AG10803 (cell line): Measurements from ENCODE around the gene ABCA2.
A peak's percentile ranks its signal among the peaks of the same experiment; 100 is the strongest.

ENCODE experiments used
- DNase-seq: peaks from one replicate; pipeline ENCODE4 v3.0.0; 2010; ENCODE audit warnings: low read depth
- H3K4me3 ChIP-seq: 2 replicates; pipeline ENCODE4 v1.5.1; 2011; ENCODE audit warnings: mild to moderate bottlenecking, low read length, control low read depth
- TF ChIP-seq, protein P1 (sequence below): conservative IDR thresholded peaks from 2 replicates; pipeline ENCODE4 v1.5.1; 2011; ENCODE audit warnings: mild to moderate bottlenecking, low read length, control low read depth, inconsistent platforms

The ABCA2 gene

DNA sequence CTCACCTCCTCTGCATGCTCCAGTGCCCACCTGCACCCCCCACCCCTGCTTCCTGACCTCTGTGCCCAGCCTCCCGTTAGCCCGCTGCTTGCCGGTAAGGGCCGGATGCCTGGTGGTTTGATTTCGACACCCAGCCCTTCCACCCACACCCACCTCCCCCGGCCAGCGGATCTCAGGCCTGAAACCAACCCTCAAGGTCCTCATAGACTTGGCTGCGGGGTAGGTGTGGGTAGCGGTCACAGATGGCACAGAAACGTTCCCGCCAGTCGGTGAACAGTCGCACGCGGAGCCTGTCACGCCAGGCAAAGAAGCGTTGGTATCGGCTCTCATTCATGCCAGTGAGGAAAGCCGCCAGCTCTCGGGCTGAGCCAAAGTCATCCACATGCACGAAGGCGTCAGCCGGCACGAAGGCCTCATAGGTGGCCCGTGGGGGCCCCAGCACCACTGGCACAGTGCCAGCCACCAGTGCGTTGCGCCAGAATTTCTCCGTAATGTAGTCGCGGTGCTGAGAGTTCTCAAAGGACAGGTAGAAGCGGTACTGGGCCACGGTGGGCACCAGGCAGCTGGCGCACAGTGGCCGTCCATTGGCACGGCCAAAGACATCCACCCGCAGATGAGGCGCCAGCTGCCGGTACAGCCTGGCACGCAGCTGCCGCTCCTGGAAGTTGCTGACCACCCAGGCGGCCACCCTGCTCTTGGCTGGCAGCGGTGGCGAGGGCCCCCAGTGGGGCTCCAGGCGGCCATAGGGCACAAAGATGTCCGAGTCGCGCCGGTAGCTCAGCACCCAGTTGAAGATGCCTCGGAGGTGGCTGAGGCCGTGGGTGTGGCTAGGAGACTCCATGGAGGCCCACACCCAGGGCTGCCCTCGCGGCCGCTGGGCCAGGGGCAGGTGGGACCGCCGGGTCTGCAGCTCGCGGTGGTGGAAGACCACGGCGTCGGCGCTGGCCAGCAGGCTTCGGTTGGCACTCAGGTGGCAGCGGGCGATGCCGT lies 2.8 kb upstream of the ABCA2 start:
- no peak overlapping the region for H3K4me3 ChIP-seq
- DNase-seq: no peak
- TF ChIP-seq, protein P1, sequence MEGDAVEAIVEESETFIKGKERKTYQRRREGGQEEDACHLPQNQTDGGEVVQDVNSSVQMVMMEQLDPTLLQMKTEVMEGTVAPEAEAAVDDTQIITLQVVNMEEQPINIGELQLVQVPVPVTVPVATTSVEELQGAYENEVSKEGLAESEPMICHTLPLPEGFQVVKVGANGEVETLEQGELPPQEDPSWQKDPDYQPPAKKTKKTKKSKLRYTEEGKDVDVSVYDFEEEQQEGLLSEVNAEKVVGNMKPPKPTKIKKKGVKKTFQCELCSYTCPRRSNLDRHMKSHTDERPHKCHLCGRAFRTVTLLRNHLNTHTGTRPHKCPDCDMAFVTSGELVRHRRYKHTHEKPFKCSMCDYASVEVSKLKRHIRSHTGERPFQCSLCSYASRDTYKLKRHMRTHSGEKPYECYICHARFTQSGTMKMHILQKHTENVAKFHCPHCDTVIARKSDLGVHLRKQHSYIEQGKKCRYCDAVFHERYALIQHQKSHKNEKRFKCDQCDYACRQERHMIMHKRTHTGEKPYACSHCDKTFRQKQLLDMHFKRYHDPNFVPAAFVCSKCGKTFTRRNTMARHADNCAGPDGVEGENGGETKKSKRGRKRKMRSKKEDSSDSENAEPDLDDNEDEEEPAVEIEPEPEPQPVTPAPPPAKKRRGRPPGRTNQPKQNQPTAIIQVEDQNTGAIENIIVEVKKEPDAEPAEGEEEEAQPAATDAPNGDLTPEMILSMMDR: no peak

DNA sequence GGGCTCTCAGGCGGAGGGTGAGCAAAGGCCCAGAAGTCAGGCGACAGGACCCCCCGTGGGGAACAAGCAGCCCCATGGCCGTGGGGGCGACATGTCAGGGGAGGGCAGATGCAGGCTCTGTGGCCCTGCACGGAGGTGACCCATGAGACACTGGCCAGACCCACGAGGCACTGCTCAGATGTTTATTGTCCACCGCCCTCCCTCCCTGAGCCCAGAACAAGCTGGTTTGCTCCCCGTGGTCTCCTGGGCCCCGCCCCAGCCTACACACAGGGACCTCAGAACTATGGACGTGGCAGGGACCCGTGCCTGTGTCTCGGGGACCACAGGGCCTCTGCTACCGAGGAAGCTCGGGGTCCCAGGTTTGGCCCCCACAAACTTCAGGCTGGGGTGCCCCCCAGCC lies 2.0 kb upstream of the ABCA2 start:
- no peak overlapping the region for H3K4me3 ChIP-seq
- TF ChIP-seq, protein P1: no peak
- DNase-seq: no peak

DNA sequence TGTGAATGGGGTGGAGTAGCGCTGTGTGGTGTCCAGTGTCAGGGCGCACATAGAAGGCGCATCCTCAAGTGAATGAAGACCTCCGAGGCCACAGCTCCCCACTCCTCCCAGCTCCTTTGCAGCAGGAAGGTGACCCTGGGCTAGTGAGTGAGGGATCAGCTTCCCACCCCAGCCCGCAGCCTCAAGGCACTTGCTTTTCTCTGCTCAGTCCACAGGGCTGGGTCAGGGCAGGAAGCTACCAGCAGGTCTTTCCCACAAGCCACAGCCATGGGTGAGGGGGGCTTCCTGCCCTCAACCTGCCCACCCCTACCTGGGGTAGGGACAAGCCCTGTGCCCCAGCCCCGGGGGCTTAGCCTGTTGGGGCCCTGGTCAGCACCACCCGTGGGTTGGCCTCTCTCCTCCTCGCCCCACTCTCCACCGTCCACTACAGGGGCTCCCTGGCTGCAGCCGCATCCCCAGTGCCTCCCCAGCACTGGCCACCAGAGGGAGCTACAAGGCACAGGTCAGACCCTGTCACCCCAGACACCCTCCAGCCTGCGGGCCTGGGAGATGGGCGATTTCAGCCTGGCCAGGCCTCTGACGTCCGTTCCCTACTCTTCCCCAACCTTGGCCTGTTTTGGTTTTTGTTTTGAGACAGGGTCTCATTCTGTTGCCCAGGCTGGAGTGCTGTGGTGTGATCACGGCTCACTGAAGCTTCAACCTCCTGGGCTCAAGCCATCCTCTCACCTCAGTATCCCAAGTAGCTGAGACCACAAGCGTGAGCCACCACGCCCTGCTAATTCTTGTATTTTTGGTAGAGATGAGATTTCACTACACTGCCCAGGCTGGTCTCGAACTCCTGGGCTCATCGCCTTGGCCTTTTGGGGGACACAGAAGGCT lies 1.3 kb upstream of the ABCA2 start:
- H3K4me3 ChIP-seq: peak overlapping the region; percentile 57
- DNase-seq: peak; percentile 32
- TF ChIP-seq, protein P1: peak; percentile 81

DNA sequence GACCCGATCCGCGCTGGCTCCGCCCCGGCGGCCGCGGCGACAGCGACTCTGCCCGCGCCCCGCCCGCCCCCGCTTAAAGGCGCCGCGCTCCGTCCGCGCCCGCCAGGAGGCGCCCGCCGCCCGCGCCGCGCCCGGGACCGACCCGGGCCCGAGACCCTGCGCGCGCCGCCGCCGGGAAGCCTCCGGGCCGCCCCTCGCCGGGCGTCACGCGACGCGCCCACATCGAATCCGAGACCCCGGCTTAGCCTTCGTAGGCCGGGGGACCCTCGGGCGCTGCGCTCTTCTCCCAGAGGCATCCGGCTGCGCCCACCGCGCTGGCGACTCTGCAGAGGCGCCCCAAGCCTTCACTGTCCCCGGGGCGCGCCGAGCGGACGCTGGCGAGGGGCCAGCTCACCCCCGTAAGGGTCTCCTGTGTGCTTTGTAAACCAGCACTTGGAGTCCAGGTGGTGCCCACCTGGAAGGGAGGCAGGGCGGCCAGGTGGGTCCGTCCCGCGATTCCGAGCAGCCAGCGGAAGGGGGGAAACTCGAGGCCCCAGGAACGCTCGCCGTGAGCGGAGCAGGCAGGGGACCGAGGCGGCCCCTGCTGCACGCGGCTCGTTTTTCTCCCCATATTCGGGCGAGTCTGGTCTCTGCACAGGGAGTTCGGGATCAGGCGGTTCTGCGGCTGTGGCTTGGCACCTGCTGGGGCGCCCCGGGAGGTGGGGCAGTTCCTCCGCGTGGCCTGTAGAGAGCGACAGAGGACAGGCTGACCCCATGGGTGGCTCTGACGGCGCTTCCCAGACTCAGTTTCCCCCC lies 423 bp upstream of the ABCA2 start:
- peak; percentile 29 for DNase-seq
- TF ChIP-seq, protein P1: peak; percentile 43
- peak overlapping the region; percentile 57 for H3K4me3 ChIP-seq

DNA sequence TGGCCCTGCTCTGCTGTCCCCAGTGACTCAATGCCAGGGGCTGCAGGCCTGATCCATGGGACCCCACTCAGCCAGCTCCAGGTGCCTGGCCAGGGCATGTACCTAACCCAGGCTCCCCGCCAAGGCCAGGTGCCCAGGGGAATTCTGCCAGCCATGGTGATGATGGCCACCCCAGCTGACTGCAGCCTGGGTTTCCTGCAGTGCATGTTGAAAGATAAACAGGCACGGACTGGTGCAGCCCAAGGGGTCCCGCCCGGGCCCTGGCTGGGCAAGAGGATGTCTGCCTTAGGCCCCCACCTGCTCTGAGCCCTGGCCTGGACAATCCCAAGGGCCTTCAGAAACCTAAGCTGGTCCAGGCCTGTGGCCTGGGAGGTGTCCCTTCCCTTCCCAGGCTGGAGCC lies 1.2 kb downstream of the ABCA2 start:
- TF ChIP-seq, protein P1: no peak
- DNase-seq: no peak
- H3K4me3 ChIP-seq: peak overlapping the region; percentile 59

DNA sequence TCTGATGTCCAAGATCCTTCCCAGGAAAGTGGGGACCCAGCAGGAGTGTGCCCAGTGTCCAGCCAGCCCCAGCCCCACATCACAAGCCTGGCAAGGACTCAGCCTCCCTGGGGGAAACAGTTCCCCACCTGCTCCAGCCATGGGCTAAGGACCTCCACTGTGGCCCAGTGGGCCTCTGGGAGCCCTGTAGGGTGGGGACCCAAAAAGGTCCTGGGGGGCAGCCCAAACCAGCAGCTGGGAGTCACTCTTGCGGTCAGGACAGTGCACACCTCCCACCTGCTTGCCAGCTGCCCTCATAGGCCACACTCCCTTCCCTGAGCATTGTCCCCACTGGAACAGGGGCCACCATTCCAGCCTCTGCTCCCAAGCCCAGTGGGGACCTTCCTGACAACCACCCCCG lies 1.7 kb downstream of the ABCA2 start:
- DNase-seq: no peak

More for the DNA sequence above, 1.7 kb downstream of the ABCA2 start:
- no peak overlapping the region for H3K4me3 ChIP-seq
- TF ChIP-seq, protein P1: no peak
